PC-3 (cell line): ENCODE results near the gene ACBD6. TPM values are rescaled to one million over a fixed set of nuclear protein-coding genes. Genes with fewer than 3 reads are reported as not detected.

Experiments used
- ATAC-seq: fragments of 200-7000 bp; cut with Tn5 transposase; 2 replicates; pipeline ENCODE4 v1.9.1; 2020; ENCODE audit warnings: mild to moderate bottlenecking, moderate library complexity
- BruUV-seq: library from RNA; stranded (reverse); fragments of 400-500 nt; replicated peaks from 2 replicates; lab custom pipeline; 2021; lab: Mats Ljungman, UMichigan
- CTCF ChIA-PET: fragments of 300-600 bp; sonication (Branson Sonifier 250); formaldehyde crosslinking; loops from one replicate; lab custom pipeline; 2022; ENCODE audit warnings: antibody characterized with exemption; lab: Charles Lee
- POLR2A ChIA-PET: fragments of 300-600 bp; sonication (Branson Sonifier 250); formaldehyde crosslinking; loops from one replicate; lab custom pipeline; 2022; ENCODE audit warnings: antibody characterized with exemption; ENCODE audit not compliant: unreplicated experiment; lab: Charles Lee
- DNase-seq: peaks from one replicate; pipeline ENCODE4 v3.0.0-alpha.2; 2015
- H2AFZ ChIP-seq: fragments of 300-600 bp; sonication (generic); 2 replicates; pipeline ENCODE4 v1.6.0; 2016; ENCODE audit warnings: antibody characterized with exemption, low read length
- H3F3A ChIP-seq: fragments of 300-600 bp; sonication (generic); one replicate; pipeline ENCODE4 v1.6.0; 2017; ENCODE audit warnings: antibody characterized with exemption, low read length, control low read depth, mild to moderate bottlenecking; ENCODE audit not compliant: unreplicated experiment
- H3K27ac ChIP-seq: fragments of 300-600 bp; sonication (generic); 2 replicates; pipeline ENCODE4 v1.5.1; 2016; ENCODE audit warnings: mild to moderate bottlenecking, low read length
- H3K27me3 ChIP-seq: fragments of 300-600 bp; sonication (generic); 2 replicates; pipeline ENCODE4 v1.6.1; 2016; ENCODE audit warnings: low read length, mixed read lengths
- H3K36me3 ChIP-seq: fragments of 300-600 bp; sonication (generic); 2 replicates; pipeline ENCODE4 v1.6.1; 2016; ENCODE audit warnings: low read depth, mixed run types, low read length, mixed read lengths
- H3K4me1 ChIP-seq: fragments of 300-600 bp; sonication (generic); 2 replicates; pipeline ENCODE4 v1.5.1; 2016; ENCODE audit warnings: low read length; ENCODE audit not compliant: insufficient read depth
- H3K4me2 ChIP-seq: fragments of 300-600 bp; sonication (generic); 2 replicates; pipeline ENCODE4 v1.6.0; 2016; ENCODE audit warnings: low read length
- H3K4me3 ChIP-seq: fragments of 300-600 bp; sonication (generic); 2 replicates; pipeline ENCODE4 v1.5.1; 2016; ENCODE audit warnings: mild to moderate bottlenecking, low read length, mixed read lengths
- H3K79me2 ChIP-seq: fragments of 300-600 bp; sonication (generic); 2 replicates; pipeline ENCODE4 v1.6.1; 2017; ENCODE audit warnings: low read length, mixed read lengths
- H3K9ac ChIP-seq: fragments of 300-600 bp; sonication (generic); 2 replicates; pipeline ENCODE4 v1.6.0; 2016; ENCODE audit warnings: mild to moderate bottlenecking, low read length
- H3K9me2 ChIP-seq: fragments of 300-600 bp; sonication (generic); replicated peaks from 2 replicates; pipeline ENCODE4 v1.6.1; 2016; ENCODE audit warnings: mixed run types, low read length, mixed read lengths
- H3K9me3 ChIP-seq: fragments of 300-600 bp; sonication (generic); 2 replicates; pipeline ENCODE4 v1.6.1; 2016; ENCODE audit warnings: low read length, mixed read lengths
- H4K20me1 ChIP-seq: fragments of 300-600 bp; sonication (generic); 2 replicates; pipeline ENCODE4 v1.6.1; 2016; ENCODE audit warnings: low read length, mixed read lengths
- EZH2 ChIP-seq: fragments of 300-600 bp; sonication (generic); IDR thresholded peaks from one replicate; pipeline ENCODE4 v1.6.1; 2017; ENCODE audit warnings: antibody characterized with exemption, mild to moderate bottlenecking, low read length; ENCODE audit not compliant: unreplicated experiment
- EZH2phosphoT487 ChIP-seq: fragments of 300-600 bp; sonication (generic); IDR thresholded peaks from 2 replicates; pipeline ENCODE4 v1.6.1; 2018; ENCODE audit warnings: mild to moderate bottlenecking, antibody characterized with exemption, low read length, borderline replicate concordance
- intact Hi-C: fragments of 100-400 bp; cut with micrococcal nuclease; formaldehyde crosslinking; loops from 2 replicates; pipeline ENCODE4 v1.9.0; 2023
- total RNA-seq: library from RNA; depleted of rRNA; stranded (reverse); fragments of >200 nt; gene quantifications from 2 replicates; pipeline ENCODE4 v1.2.3, GENCODE V29; 2014
- TF ChIP-seq, protein P1 (sequence below): fragments of 300-600 bp; sonication (generic); conservative IDR thresholded peaks from 2 replicates; pipeline ENCODE4 v1.5.1; 2017; ENCODE audit warnings: antibody characterized with exemption, low read depth, mild to moderate bottlenecking, low read length

ACBD6 gene
- total RNA-seq, 1 experiment from 2014 or later: 43.3 TPM

- CTCF ChIA-PET: no interaction called here
- Histone ChIP-seq H3K4me2 (no peak overlapping the region), H3K27me3 (no peaks in the 10 kb centered on the region), H3F3A (no peaks in the 10 kb centered on the region), H2AFZ (no peak overlapping the region), H3K4me1 (no peaks in the 10 kb centered on the region), H4K20me1 (no peaks in the 10 kb centered on the region), H3K79me2 (peaks cover 37% of the 10 kb centered on the region), H3K9me2 (no peaks in the 10 kb centered on the region), H3K4me3 (no peak overlapping the region), H3K27ac (no peak overlapping the region), H3K9ac (no peak overlapping the region), H3K9me3 (peaks cover 13% of the 10 kb centered on the region; the same call in 1 of the 2 replicates), H3K36me3 (peaks cover 21% of the 10 kb centered on the region)
- ATAC-seq (no peak), DNase-seq (no peak)
- POLR2A ChIA-PET: no interaction called here
- no TSS peak for BruUV-seq
- intact Hi-C loops: no loop called here
- TF ChIP-seq, protein P1, sequence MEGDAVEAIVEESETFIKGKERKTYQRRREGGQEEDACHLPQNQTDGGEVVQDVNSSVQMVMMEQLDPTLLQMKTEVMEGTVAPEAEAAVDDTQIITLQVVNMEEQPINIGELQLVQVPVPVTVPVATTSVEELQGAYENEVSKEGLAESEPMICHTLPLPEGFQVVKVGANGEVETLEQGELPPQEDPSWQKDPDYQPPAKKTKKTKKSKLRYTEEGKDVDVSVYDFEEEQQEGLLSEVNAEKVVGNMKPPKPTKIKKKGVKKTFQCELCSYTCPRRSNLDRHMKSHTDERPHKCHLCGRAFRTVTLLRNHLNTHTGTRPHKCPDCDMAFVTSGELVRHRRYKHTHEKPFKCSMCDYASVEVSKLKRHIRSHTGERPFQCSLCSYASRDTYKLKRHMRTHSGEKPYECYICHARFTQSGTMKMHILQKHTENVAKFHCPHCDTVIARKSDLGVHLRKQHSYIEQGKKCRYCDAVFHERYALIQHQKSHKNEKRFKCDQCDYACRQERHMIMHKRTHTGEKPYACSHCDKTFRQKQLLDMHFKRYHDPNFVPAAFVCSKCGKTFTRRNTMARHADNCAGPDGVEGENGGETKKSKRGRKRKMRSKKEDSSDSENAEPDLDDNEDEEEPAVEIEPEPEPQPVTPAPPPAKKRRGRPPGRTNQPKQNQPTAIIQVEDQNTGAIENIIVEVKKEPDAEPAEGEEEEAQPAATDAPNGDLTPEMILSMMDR: no peak
- TF ChIP-seq EZH2 (no peak), EZH2phosphoT487 (no peak)
Observed at GRCh38 chr1:180381184-180381580, 121.2 kb downstream of the ACBD6 start.

GRCh38 chr1:180380259-180381183 is 121.9 kb downstream of the ACBD6 start:
- ATAC-seq: no peak
- POLR2A ChIA-PET: no interaction called here
- H3K4me1 ChIP-seq: no peaks in the 10 kb centered on the region
- no peak overlapping the region for H2AFZ ChIP-seq
- no peak for DNase-seq
- H3K36me3 ChIP-seq: peaks cover 21% of the 10 kb centered on the region
- H3K9me3 ChIP-seq: peaks cover 13% of the 10 kb centered on the region; the same call in 1 of the 2 replicates
- H3K79me2 ChIP-seq: peaks cover 37% of the 10 kb centered on the region
- H3K27me3 ChIP-seq: no peaks in the 10 kb centered on the region
- TF ChIP-seq EZH2: no peak
- TF ChIP-seq EZH2phosphoT487: no peak
- TF ChIP-seq, protein P1: no peak
- H4K20me1 ChIP-seq: no peaks in the 10 kb centered on the region
- BruUV-seq: no TSS peak
- CTCF ChIA-PET: no interaction called here
- no peak overlapping the region for H3K4me3 ChIP-seq
- no peaks in the 10 kb centered on the region for H3K9me2 ChIP-seq
- no peaks in the 10 kb centered on the region for H3F3A ChIP-seq
- H3K9ac ChIP-seq: no peak overlapping the region
- intact Hi-C loops: no loop called here
- H3K27ac ChIP-seq: no peak overlapping the region
- no peak overlapping the region for H3K4me2 ChIP-seq

DNA sequence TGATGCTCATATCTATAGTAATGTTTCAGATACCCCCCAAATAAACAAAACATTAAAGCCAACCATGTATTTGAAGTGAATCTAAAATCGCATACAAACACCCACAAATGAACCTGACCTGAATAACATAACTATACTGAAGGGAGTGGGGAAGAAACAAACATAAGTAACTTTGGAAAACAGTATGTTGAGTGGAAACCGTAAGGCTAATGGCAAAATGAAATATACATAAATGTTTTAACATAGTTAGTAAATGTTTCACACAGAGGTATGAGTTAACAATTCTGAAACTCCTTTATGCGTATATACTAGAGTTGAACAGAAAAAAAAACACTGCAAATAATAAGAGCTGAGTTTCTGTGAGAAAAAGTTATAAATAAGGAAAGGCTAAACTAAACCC is 125.6 kb downstream of the ACBD6 start:
- CTCF ChIA-PET: no interaction called here
- Histone ChIP-seq H2AFZ (no peak overlapping the region), H3K9ac (no peak overlapping the region), H3K27me3 (no peaks in the 10 kb centered on the region), H3K36me3 (peaks cover 14% of the 10 kb centered on the region), H3K4me2 (no peak overlapping the region), H4K20me1 (no peaks in the 10 kb centered on the region), H3K9me2 (no peaks in the 10 kb centered on the region), H3K9me3 (peaks cover 13% of the 10 kb centered on the region; the same call in 1 of the 2 replicates), H3K27ac (no peak overlapping the region), H3K4me3 (no peak overlapping the region), H3K79me2 (peaks cover 29% of the 10 kb centered on the region), H3K4me1 (no peaks in the 10 kb centered on the region), H3F3A (no peaks in the 10 kb centered on the region)
- intact Hi-C loops: no loop called here
- DNase-seq: no peak
- POLR2A ChIA-PET: no interaction called here
- BruUV-seq: no TSS peak
- TF ChIP-seq EZH2phosphoT487 (no peak), EZH2 (no peak)
- TF ChIP-seq, protein P1: no peak
- no peak for ATAC-seq
